K562 (cell line): ENCODE measurements around the gene VPS35. TPM values are rescaled to one million over a fixed set of nuclear protein-coding genes. Genes with fewer than 3 reads are reported as not detected.

Experiments
- ATAC-seq: fragments of 200-7000 bp; cut with Tn5 transposase; 3 replicates; pipeline ENCODE4 v1.9.1; 2020; ENCODE audit warnings: moderate library complexity
- BruUV-seq: library from RNA; stranded (reverse); fragments of 400-500 nt; replicated peaks from 2 replicates; lab custom pipeline; 2021; lab: Mats Ljungman, UMichigan
- CTCF ChIA-PET: fragments of 300-600 bp; formaldehyde crosslinking; extraction: SDS; loops from one replicate; lab custom pipeline; 2021; ENCODE audit warnings: low intra/inter-chr PET ratio; lab: Yijun Ruan, JAX
- POLR2A ChIA-PET: fragments of 300-600, 350-650 bp; sonication (Branson Sonifier 250); formaldehyde crosslinking; extraction: SDS; loops from one replicate; lab custom pipeline; 2021; ENCODE audit warnings: antibody characterized with exemption, inconsistent platforms; lab: Yijun Ruan, JAX
- DNase-seq, 4 experiments: peaks; one replicate each; pipeline versions ENCODE4 v3.0.0 to v3.0.0-alpha.2; 2011 to 2018; ENCODE audit warnings: low spot score in 3 of 4, mixed read lengths in 3 of 4; ENCODE audit errors: extremely low read depth in 1 of 4
- FAIRE-seq: peaks from 2 replicates; lab custom pipeline; 2011; peaks lifted over from hg19 to GRCh38; lab: Jason Lieb, UNC
- H2AFZ ChIP-seq: 2 replicates; pipeline ENCODE4 v1.6.0; 2011; ENCODE audit warnings: low read depth, low read length, control low read depth, inconsistent platforms
- H3K27ac ChIP-seq: fragments of 200-600 bp; 3 replicates; pipeline ENCODE4 v1.8.0; 2011; ENCODE audit warnings: low read depth, mild to moderate bottlenecking, control low read depth, inconsistent platforms, low read length, moderate library complexity, mixed read lengths; ENCODE audit errors: extremely low read depth
- H3K27me3 ChIP-seq, 2 experiments: fragments of 300-600 bp in 1 of 2; 2 replicates in 1 of 2; 3 replicates in 1 of 2; pipeline versions ENCODE4 v1.6.0 to v1.8.0; 2011; ENCODE audit warnings: inconsistent platforms in 2 of 2, low read length in 2 of 2, mild to moderate bottlenecking in 1 of 2, mixed read lengths in 1 of 2, moderate library complexity in 1 of 2; ENCODE audit not compliant: control insufficient read depth in 2 of 2, insufficient read depth in 2 of 2
- H3K36me3 ChIP-seq: fragments of 300-600 bp; 3 replicates; pipeline ENCODE4 v1.8.0; 2011; ENCODE audit warnings: mild to moderate bottlenecking, low read length, inconsistent platforms; ENCODE audit not compliant: control insufficient read depth, insufficient read depth
- H3K4me1 ChIP-seq, 2 experiments: fragments of 200-600 bp in 1 of 2; replicated peaks in 1 of 2; 2 replicates in 1 of 2; 3 replicates in 1 of 2; pipeline versions ENCODE4 v1.5.1 to v1.8.0; 2011; ENCODE audit warnings: inconsistent platforms in 2 of 2, low read length in 2 of 2, mild to moderate bottlenecking in 1 of 2, mixed read lengths in 1 of 2, moderate library complexity in 1 of 2; ENCODE audit not compliant: control insufficient read depth in 2 of 2, insufficient read depth in 2 of 2
- H3K4me2 ChIP-seq: 2 replicates; pipeline ENCODE4 v1.6.1; 2011; ENCODE audit warnings: low read length, control low read depth, inconsistent platforms, mixed read lengths; ENCODE audit not compliant: insufficient read depth
- H3K4me3 ChIP-seq: fragments of 200-600 bp; sonication (generic), shearing (Covaris generic); 2 replicates; pipeline ENCODE4 v1.5.1; 2016; ENCODE audit warnings: control low read depth, inconsistent platforms
- H3K79me2 ChIP-seq: fragments of 200-600 bp; 3 replicates; pipeline ENCODE4 v1.8.0; 2011; ENCODE audit warnings: low read length, inconsistent platforms; ENCODE audit not compliant: control insufficient read depth, insufficient read depth
- H3K9ac ChIP-seq, 2 experiments: 2 replicates each; pipeline versions ENCODE4 v1.6.0 to v1.6.1; 2011; ENCODE audit warnings: low read depth in 2 of 2, low read length in 2 of 2, control low read depth in 1 of 2, inconsistent platforms in 1 of 2, mild to moderate bottlenecking in 1 of 2, mixed read lengths in 1 of 2; ENCODE audit not compliant: insufficient read depth in 1 of 2
- H3K9me1 ChIP-seq: one replicate; pipeline ENCODE4 v1.6.0; 2011; ENCODE audit warnings: inconsistent platforms, mild to moderate bottlenecking, low read length, moderate library complexity; ENCODE audit not compliant: control insufficient read depth, insufficient read depth
- H3K9me3 ChIP-seq: replicated peaks from 2 replicates; pipeline ENCODE4 v1.5.1; 2011; ENCODE audit warnings: low read depth, low read length, inconsistent platforms; ENCODE audit not compliant: control insufficient read depth, insufficient read depth
- H4K20me1 ChIP-seq: replicated peaks from 2 replicates; pipeline ENCODE4 v1.6.1; 2011; ENCODE audit warnings: low read length, inconsistent platforms, mixed read lengths; ENCODE audit not compliant: control insufficient read depth, insufficient read depth
- RBFOX2 ChIP-seq: fragments of 200-400 bp; formaldehyde crosslinking; IDR thresholded peaks from 2 replicates; pipeline ENCODE4 v1.6.1; 2017; ENCODE audit warnings: low read depth, mild to moderate bottlenecking, low read length, moderate library complexity
- ZBED1 ChIP-seq: IDR thresholded peaks from 2 replicates; pipeline ENCODE4 v1.6.1; 2014
- WGBS: fragments of 100-300 bp; shearing (Covaris generic); methylation state at CpG from one replicate; pipeline ENCODE4 v1.1.6; 2016; ENCODE audit warnings: low coverage, mixed read lengths; ENCODE audit not compliant: insufficient coverage; ENCODE audit errors: missing lambda C conversion rate; 5-methylcytosine and 5-hydroxymethylcytosine counted together
- in situ Hi-C: fragments of 300-500 bp; cut with MboI; formaldehyde crosslinking; loops from 4 replicates; pipeline ENCODE4 v1.15.0; 2018; ENCODE audit warnings: inconsistent platforms, mixed read lengths
- intact Hi-C: fragments of 100-400 bp; cut with micrococcal nuclease; formaldehyde crosslinking; loops from 2 replicates; pipeline ENCODE4 v1.14.2; 2022
- polyA plus RNA-seq, 8 experiments: library from polyadenylated mRNA; depleted of rRNA in 4 of 8; stranded (reverse) in 5 of 8; unstranded in 3 of 8; fragments of >200 nt; fragmentation: Nextera tagmentation in 2 of 8; fragmentation: Illumina TruSeq in 1 of 8; extraction: Ambion mirVana in 2 of 8; extraction: Trizol in 1 of 8; gene quantifications; 2 replicates each; pipeline versions ENCODE4 v1.2.1 to v1.2.3, GENCODE V29; 2011 to 2014; ENCODE audit warnings: inconsistent platforms in 1 of 8, missing spikeins in 1 of 8
- total RNA-seq, 7 experiments: library from RNA; depleted of rRNA in 6 of 7; stranded (reverse); fragments of >200 nt in 6 of 7; fragmentation: Illumina TruSeq in 2 of 7; extraction: Trizol in 2 of 7; gene quantifications; 2 replicates each; pipeline versions ENCODE4 v1.2.1 to v1.2.3, GENCODE V29; 2011 to 2021; ENCODE audit warnings: low replicate concordance in 1 of 7

Gene VPS35
- total and polyA plus RNA-seq, 9 of the 15 experiments (the other 6 are each of a cell fraction or from before 2014, with no cell fraction given), result 32.7 to 131 (median 66.2) TPM

DNA sequence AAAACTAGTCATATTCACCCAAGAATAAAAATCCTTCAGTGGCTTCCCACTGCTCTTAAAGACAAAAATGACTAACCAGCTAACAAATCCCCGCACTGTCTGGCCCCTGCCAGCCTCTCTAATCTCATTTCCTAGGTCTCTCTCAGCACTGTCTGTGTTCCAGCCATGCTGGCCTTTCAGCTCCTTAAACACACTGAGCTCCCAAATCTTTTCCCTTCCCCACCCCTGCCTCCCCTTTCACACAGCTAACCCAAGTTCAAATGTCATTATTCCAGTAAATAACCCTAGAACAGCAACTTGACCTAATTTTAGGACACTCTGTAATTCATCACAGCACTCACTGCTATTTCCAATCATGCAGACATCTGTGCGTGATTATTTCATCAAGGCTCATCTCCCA lies 75.6 kb downstream of the VPS35 start:
- H3K9me3 ChIP-seq, result no peaks in the 10 kb centered on the region
- ChIA-PET CTCF (no interaction called here), POLR2A (interaction anchor here (0.6 to 0.8 kb wide), 2 partner anchors 8 to 15 kb away, joined by 3 to 4 read pairs; no protein-coding TSS in a partner anchor)
- no TSS peak for BruUV-seq
- 89% methylated on average over 2 of the region's 2 CpGs for WGBS
- peaks cover 6% of the 10 kb centered on the region; the same call in 1 of the 3 replicates for H3K79me2 ChIP-seq
- H3K4me1 ChIP-seq, result no peaks in the 10 kb centered on the region; a peak in 1 of 5 replicates
- no peak overlapping the region for H3K9ac ChIP-seq
- in situ Hi-C loops, result no loop called here
- DNase-seq (no peak), ATAC-seq (no peak), FAIRE-seq (no peak)
- no peaks in the 10 kb centered on the region for H4K20me1 ChIP-seq
- TF ChIP-seq ZBED1, result no peak
- intact Hi-C loops, result no loop called here
- no peak overlapping the region for H3K4me2 ChIP-seq
- H3K9me1 ChIP-seq, result no peaks in the 10 kb centered on the region
- no peak overlapping the region for H3K4me3 ChIP-seq
- no peak overlapping the region for H3K27ac ChIP-seq
- no peaks in the 10 kb centered on the region for H3K27me3 ChIP-seq
- H2AFZ ChIP-seq, result no peak overlapping the region
- H3K36me3 ChIP-seq, result peaks cover 76% of the 10 kb centered on the region

DNA sequence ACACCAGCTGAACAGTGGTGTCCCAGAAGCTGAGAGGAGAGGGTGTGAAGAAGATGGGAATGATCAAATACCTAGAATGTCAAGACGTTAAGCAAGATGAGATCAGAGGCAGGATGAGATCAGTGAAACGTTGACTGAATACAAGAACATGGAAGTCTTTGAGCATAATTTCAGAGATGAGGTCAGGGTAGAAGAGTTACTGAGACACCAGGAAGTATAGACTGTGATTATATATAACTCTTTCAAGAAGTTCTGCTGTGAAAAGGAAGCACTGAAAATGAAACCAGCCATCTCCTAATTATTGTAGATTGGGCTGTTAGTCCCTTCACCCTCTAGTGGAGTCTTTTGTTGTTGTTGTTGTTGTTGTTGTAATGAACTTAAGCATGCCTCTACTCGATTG lies 76.9 kb downstream of the VPS35 start:
- FAIRE-seq (no peak), ATAC-seq (no peak), DNase-seq (no peak)
- Histone ChIP-seq H3K9me1 (no peaks in the 10 kb centered on the region), H3K4me3 (no peak overlapping the region), H3K4me1 (no peaks in the 10 kb centered on the region; a peak in 1 of 5 replicates), H3K27ac (no peak overlapping the region), H3K9me3 (no peaks in the 10 kb centered on the region), H3K4me2 (no peak overlapping the region), H4K20me1 (no peaks in the 10 kb centered on the region), H3K36me3 (peaks cover 75% of the 10 kb centered on the region), H2AFZ (no peak overlapping the region), H3K9ac (no peak overlapping the region; a peak in 1 of 4 replicates), H3K27me3 (no peaks in the 10 kb centered on the region), H3K79me2 (peaks cover 6% of the 10 kb centered on the region; the same call in 1 of the 3 replicates)
- in situ Hi-C loops, result no loop called here
- 47% methylated on average over 3 of the region's 3 CpGs for WGBS
- BruUV-seq, result no TSS peak
- TF ChIP-seq RBFOX2, result 0 out of 2 replicates have a peak, but pooled peaks have one; percentile 28
- no peak for TF ChIP-seq ZBED1
- POLR2A ChIA-PET, result no interaction called here
- CTCF ChIA-PET, result interaction anchor here (0.6 kb wide), 1 partner anchor 54 kb away, joined by 3 read pairs; no protein-coding TSS in a partner anchor
- intact Hi-C loops, result no loop called here
